GM18907 (cell line): ENCODE data around the gene ULBP1.
"Not testable (repeated sequence)": the region's sequence is repeated elsewhere in the genome, so short reads cannot be mapped to it uniquely, and the experiment has no call there.

ENCODE experiments used
- ATAC-seq: cut with Tn5 transposase; IDR thresholded peaks from one replicate; pipeline ENCODE4 v1.9.1; 2021; ENCODE audit warnings: mild to moderate bottlenecking, moderate library complexity; ENCODE audit not compliant: unreplicated experiment

The ULBP1 gene

GRCh38 chr6:149951096-149951495 lies 12.6 kb upstream of the ULBP1 start:
- no peak for ATAC-seq

- ATAC-seq: no peak
These were observed 12.1 kb upstream of the ULBP1 start for GRCh38 chr6:149951626-149952025.

DNA sequence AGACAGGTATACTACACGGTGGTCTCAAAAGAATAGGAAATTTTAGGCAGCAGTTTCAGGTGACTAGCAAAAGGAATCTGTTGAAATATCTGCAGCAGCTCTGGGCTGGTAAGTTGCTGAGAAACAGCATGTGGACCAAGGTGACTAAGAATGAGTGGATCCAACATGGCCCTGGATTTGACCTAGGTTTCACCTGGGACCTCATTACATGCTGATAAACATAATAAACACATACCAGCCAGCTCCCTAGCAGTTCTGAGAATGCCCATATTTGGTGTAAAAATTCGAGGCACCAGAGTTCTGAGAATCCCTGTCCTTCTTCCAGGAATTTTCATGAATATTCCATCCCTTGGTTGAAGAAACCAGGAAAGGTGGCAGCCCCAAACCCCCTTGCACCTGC lies 10.4 kb upstream of the ULBP1 start:
- not testable (repeated sequence) for ATAC-seq

DNA sequence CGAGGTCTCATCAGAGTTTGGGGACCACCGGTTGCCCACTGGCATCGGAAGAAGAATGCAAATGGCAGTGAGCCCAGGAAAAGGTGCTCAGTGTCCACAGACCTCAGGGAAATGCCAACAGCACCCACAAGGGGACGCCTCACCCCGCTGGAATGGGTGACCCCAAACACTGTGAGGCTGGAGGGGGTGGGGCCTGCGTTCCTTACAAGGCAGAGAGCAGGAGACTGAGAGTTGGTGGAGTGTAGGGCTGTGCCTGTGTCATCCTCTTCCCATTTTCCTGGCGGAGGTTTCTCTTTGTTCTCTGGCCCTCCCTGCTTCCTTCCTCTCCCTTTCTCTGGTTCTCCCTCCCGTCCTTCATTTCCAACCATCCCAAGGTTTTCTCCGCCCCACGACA lies 9.8 kb upstream of the ULBP1 start:
- ATAC-seq: not testable (repeated sequence)

DNA sequence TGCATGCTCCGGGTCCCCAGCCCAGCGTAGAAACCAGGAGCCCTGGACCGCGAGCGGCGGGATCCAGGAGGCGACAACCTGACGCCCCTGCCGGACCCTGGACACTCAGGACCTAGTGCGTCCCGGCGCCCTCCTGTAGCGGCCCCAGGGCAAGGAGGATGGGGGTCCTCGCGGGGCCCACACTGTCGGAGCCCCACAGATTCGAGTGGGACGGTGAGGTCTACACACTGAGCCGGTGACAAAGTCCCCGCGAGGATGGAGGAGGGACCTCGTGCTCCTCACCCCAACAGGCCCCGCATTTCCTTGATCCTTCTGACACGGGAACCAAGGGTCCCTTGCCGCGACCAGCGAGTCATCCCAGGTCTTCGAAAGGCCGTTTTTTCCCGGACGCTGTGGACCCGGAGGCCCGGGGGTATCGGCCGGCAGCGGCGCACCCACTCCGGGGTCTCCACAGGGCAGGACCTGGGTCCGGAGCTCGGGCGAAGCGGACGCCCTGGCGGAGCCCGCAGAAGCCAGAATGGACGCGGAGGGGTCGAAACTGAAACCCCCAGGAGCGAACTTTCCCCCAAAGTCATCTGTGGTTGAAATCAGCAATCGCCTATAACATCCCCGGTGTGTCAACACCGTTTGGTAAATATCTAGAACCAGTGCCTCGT lies 9.3 kb upstream of the ULBP1 start:
- ATAC-seq: not testable (repeated sequence)

- ATAC-seq: not testable (repeated sequence)
These were observed 8.6 kb upstream of the ULBP1 start for GRCh38 chr6:149954984-149955653.

DNA sequence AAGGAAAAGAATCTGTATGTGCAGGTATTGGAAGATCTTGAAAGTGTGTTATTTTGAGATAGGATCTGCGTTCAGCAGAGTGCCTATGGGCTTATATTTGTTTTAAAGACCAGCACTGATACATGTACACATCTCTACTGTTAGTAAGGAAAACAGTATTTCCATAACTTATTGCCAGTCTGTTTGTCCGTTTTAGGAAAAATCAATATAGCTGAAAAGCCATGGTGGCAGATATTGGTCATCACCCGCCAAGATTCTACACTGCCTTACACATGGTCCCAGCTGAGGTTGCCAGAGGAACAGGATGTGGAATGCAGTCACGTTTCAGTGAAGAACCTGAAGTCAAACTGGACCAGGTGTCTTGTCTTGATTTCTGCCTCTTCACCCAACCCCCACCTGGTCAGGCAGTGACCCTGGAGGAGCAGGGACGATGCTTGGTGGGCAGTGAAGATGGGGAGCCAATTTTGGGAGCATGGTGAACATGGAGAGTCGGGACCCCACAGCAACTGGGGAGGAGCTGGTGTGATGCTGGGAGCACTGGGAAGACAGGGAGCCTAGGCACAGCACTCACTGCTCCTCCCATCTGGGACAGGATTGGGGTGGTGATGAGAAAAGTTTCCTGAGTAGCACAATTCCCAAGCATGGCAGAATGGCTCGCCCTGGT lies 8.0 kb upstream of the ULBP1 start:
- not testable (repeated sequence) for ATAC-seq

DNA sequence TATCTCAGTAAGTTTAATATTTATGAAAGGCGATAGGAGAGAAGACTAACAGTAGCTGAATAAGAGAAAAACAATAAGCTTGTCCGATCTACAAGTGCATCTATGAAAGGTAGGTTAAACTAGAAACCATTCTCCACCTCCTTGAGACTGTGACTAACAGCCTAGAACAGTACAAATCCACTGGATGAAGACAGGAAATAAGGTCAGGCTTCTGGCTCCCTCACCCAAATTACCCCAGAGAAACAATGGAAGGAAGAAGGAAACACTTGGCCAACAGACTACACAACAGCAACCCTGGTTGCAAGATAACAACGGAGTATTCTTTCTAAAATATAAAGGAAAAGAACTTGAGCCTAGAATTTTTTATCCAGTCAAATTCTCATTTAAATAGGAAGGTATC lies 5.6 kb upstream of the ULBP1 start:
- not testable (repeated sequence) for ATAC-seq

DNA sequence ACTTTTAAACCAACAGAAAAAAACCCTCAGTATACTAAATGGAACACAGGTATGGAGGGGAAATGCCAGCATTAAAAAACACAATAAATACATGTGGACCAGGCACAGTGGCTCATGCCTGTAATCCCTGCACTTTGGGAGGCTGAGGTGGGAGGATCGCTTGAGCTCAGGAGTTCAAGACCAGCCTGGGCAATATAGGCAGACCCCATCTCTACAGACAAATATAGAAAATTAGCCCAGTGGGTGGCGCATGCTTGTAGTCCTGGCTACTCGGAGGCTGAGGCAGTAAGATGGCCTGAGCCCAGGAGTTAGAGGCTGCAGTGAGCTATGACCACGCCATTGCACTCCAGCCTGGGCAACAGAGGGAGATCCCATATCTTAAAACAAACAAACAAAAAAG lies 3.9 kb upstream of the ULBP1 start:
- ATAC-seq: not testable (repeated sequence)

- ATAC-seq: no peak
These were observed 3.3 kb upstream of the ULBP1 start for GRCh38 chr6:149960488-149960887.

GRCh38 chr6:149961728-149962425 lies 1.9 kb upstream of the ULBP1 start:
- no peak for ATAC-seq

DNA sequence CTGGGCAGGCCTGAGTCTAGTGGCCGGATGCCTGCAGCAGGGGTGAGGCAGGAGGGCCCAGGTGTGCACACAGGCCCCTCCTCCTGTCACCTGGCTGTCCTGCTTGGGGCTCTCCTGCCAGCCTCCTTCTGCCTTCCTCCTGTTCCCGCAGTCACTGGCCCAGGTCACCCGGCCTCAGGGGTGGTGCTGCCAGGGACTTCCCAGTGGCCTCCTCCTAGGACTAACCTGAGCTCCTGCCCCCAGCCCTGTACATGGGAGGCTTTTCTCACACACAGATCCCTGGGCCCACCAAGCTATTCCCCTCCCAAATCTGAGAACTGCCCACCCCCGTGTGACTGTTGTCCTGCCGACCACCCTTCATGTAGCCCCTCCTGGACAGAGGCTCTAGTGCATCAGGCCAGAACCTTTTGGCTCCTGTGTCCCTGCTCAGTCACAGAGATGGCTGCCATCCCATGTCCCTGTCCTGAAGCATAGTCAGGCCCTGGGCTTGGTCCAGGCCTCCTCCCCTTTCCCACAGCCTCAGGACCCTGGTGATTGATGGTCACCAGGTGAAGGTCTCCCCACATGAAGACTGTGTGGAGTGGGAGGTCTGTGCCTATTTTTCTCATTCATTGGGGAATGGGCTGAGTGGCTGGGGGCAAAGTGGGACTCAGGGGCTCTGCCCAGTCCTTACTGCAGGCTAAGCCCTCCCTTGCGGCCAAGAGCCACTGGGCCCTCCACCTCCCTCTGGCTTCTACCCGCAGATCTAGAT lies 1.1 kb upstream of the ULBP1 start:
- ATAC-seq: no peak

DNA sequence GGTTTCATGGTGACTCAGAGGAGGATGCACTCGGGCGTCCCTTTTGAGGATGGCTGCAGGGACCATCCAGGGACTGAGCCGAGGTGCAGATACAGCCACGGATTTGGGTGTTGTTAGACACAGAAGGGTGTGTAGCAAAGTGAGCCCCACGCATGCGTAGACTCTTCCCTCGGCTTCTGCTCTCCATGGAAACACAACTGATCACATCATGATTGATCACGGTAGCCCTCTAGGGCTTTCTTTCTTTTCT lies 606 bp upstream of the ULBP1 start:
- no peak for ATAC-seq

- ATAC-seq: no peak
These were observed 808 bp downstream of the ULBP1 start for GRCh38 chr6:149964308-149965193.

- ATAC-seq: no peak
These were observed 1.7 kb downstream of the ULBP1 start for GRCh38 chr6:149965194-149966020.

DNA sequence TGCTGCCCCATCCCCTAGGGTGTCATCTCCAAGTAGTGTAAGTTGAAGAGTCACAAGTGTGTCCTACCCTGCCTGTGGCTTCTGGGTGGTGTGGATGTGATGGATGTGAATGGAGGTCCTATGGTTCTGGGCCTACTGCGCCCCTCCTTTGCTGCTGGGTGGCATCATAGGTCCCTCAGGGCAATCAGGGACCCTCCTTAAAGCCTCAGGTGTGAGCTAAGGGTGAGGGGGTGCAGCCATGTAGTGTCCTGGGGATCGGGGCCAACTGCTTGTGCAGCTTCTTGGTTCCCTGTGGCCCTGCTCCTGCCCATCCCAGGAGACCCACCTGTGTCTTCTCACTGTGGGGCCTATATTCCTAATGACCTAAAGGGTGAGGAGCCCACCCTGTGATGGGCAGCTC lies 2.6 kb downstream of the ULBP1 start:
- not testable (repeated sequence) for ATAC-seq

GRCh38 chr6:149967591-149967990 lies 3.8 kb downstream of the ULBP1 start:
- ATAC-seq: no peak

DNA sequence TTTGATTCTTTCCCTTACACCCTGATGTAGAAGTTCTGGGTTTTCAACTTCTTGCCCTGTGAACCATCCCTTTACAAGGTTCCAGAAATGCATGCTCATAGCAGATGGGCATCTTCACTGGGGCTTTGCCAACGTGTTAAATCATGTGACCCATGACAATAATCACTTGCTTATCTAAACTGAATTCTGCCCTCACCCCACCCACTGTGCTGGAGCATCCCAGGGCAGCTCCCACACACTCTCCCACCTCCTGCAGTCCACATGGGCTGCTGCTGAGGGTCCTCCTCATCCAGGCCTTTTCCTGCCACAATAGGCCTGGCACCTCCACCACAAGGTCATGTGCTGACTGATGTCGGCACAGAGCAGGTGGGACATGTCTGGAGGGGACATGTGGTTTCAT lies 4.3 kb downstream of the ULBP1 start:
- not testable (repeated sequence) for ATAC-seq

- ATAC-seq: not testable (repeated sequence)
These were observed 5.2 kb downstream of the ULBP1 start for GRCh38 chr6:149968909-149969308.
